Neural progenitor cell (in vitro differentiated cells): ENCODE measurements around the gene BICRAL. TPM values are rescaled to one million over a fixed set of nuclear protein-coding genes. Genes with fewer than 3 reads are reported as not detected.
"Not testable (repeated sequence)": the region's sequence is repeated elsewhere in the genome, so short reads cannot be mapped to it uniquely, and the experiment has no call there.

ENCODE experiments used
- DNase-seq: peaks from one replicate; pipeline ENCODE4 v3.0.0-alpha.2; 2016; ENCODE audit warnings: low spot score
- H2AFZ ChIP-seq: fragments of 200-600 bp; sonication (generic); replicated peaks from 2 replicates; pipeline ENCODE4 v1.6.1; 2016; ENCODE audit warnings: antibody characterized with exemption
- H3F3A ChIP-seq: fragments of 200-600 bp; sonication (generic); 2 replicates; pipeline ENCODE4 v1.6.1; 2016; ENCODE audit warnings: antibody characterized with exemption, low read depth
- H3K27ac ChIP-seq: fragments of 200-600 bp; sonication (generic); 2 replicates; pipeline ENCODE4 v1.5.1; 2016; ENCODE audit warnings: mild to moderate bottlenecking
- H3K27me3 ChIP-seq: fragments of 200-600 bp; sonication (generic); 2 replicates; pipeline ENCODE4 v1.6.1; 2016; ENCODE audit warnings: mild to moderate bottlenecking, moderate library complexity
- H3K36me3 ChIP-seq: fragments of 200-600 bp; sonication (generic); 2 replicates; pipeline ENCODE4 v1.5.1; 2016
- H3K4me1 ChIP-seq: fragments of 200-600 bp; sonication (generic); 2 replicates; pipeline ENCODE4 v1.6.1; 2016; ENCODE audit warnings: mixed run types
- H3K4me2 ChIP-seq: fragments of 200-600 bp; sonication (generic); 2 replicates; pipeline ENCODE4 v1.6.1; 2016
- H3K4me3 ChIP-seq: fragments of 200-600 bp; sonication (generic); 2 replicates; pipeline ENCODE4 v1.5.1; 2016
- H3K79me2 ChIP-seq: fragments of 200-600 bp; sonication (generic); 2 replicates; pipeline ENCODE4 v1.6.1; 2016; ENCODE audit warnings: low read depth
- H3K9ac ChIP-seq: fragments of 200-600 bp; sonication (generic); 2 replicates; pipeline ENCODE4 v1.6.1; 2016
- H3K9me3 ChIP-seq: fragments of 200-600 bp; sonication (generic); 2 replicates; pipeline ENCODE4 v1.5.1; 2016; ENCODE audit warnings: low read depth
- H4K20me1 ChIP-seq: fragments of 200-600 bp; sonication (generic); 2 replicates; pipeline ENCODE4 v1.6.1; 2016; ENCODE audit warnings: low read depth
- H3K27ac Mint-ChIP-seq: 3 replicates; pipeline ENCODE4 v1.8.0; 2021; ENCODE audit warnings: mixed read lengths
- H3K27me3 Mint-ChIP-seq: 2 replicates; pipeline ENCODE4 v1.8.0; 2022; ENCODE audit warnings: low read depth, mild to moderate bottlenecking, inconsistent platforms, moderate library complexity, mixed read lengths; ENCODE audit not compliant: insufficient read depth
- H3K36me3 Mint-ChIP-seq: 3 replicates; pipeline ENCODE4 v1.8.0; 2021; ENCODE audit warnings: mixed read lengths
- H3K4me1 Mint-ChIP-seq: 3 replicates; pipeline ENCODE4 v1.8.0; 2021; ENCODE audit warnings: mixed read lengths
- H3K4me3 Mint-ChIP-seq: 3 replicates; pipeline ENCODE4 v1.8.0; 2021; ENCODE audit warnings: mild to moderate bottlenecking, moderate library complexity, mixed read lengths
- H3K9me3 Mint-ChIP-seq: 3 replicates; pipeline ENCODE4 v1.8.0; 2020; ENCODE audit warnings: mixed read lengths
- EZH2 ChIP-seq: fragments of 200-600 bp; sonication (generic); IDR thresholded peaks from 2 replicates; pipeline ENCODE4 v1.6.1; 2017; ENCODE audit warnings: antibody characterized with exemption, mild to moderate bottlenecking, moderate library complexity
- EZH2phosphoT487 ChIP-seq: fragments of 200-600 bp; sonication (generic); IDR thresholded peaks from 2 replicates; pipeline ENCODE4 v1.6.1; 2017; ENCODE audit warnings: antibody characterized with exemption
- total RNA-seq: library from RNA; depleted of rRNA; stranded (reverse); fragments of >200 nt; gene quantifications from 2 replicates; pipeline ENCODE4 v1.2.3, GENCODE V29; 2015; ENCODE audit warnings: low replicate concordance
- TF ChIP-seq, protein P1 (sequence below): fragments of 200-600 bp; sonication (generic); IDR thresholded peaks from 2 replicates; pipeline ENCODE4 v1.5.1; 2017; ENCODE audit warnings: antibody characterized with exemption, mild to moderate bottlenecking

Gene BICRAL
- total RNA-seq, 1 donor from 2014 or later, result 8.6 TPM

DNA sequence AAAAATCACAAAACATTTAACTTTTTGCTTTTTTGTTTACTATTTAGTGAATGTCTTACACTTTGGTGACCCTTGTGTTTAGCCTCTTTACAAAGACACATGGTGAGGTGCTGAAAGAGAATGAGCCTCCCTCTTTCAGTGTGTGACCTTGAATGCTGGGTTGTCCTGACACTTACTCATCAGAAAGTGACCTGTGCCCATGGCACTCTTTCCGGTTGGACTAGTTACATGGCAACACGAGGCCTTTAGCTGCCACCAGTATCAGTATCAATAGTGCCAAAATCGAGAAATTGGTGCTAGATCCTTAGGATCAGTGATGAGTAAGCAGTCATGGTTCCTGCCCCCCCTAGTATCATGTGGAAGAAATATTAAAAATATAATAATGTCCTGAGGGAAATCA, 95.8 kb downstream of the BICRAL start:
- Histone ChIP-seq H3K27ac (no peak overlapping the region), H3K36me3 (no peaks in the 10 kb centered on the region), H3F3A (peaks cover 17% of the 10 kb centered on the region), H3K79me2 (peaks cover 30% of the 10 kb centered on the region), H4K20me1 (no peaks in the 10 kb centered on the region), H3K9ac (no peak overlapping the region), H3K4me2 (no peak overlapping the region), H3K4me1 (peaks cover 4% of the 10 kb centered on the region), H2AFZ (peak overlapping the region; percentile 80), H3K4me3 (no peak overlapping the region), H3K27me3 (no peaks in the 10 kb centered on the region), H3K9me3 (no peaks in the 10 kb centered on the region)
- no peak overlapping the region for H3K27ac Mint-ChIP-seq
- peaks cover 13% of the 10 kb centered on the region for H3K4me1 Mint-ChIP-seq
- peaks cover 7% of the 10 kb centered on the region for H3K27me3 Mint-ChIP-seq
- H3K9me3 Mint-ChIP-seq, result no peaks in the 10 kb centered on the region
- no peak for DNase-seq
- peaks cover 2% of the 10 kb centered on the region for H3K36me3 Mint-ChIP-seq
- peak overlapping the region; percentile 38 for H3K4me3 Mint-ChIP-seq
- TF ChIP-seq EZH2 (no peak), EZH2phosphoT487 (no peak)
- TF ChIP-seq, protein P1, sequence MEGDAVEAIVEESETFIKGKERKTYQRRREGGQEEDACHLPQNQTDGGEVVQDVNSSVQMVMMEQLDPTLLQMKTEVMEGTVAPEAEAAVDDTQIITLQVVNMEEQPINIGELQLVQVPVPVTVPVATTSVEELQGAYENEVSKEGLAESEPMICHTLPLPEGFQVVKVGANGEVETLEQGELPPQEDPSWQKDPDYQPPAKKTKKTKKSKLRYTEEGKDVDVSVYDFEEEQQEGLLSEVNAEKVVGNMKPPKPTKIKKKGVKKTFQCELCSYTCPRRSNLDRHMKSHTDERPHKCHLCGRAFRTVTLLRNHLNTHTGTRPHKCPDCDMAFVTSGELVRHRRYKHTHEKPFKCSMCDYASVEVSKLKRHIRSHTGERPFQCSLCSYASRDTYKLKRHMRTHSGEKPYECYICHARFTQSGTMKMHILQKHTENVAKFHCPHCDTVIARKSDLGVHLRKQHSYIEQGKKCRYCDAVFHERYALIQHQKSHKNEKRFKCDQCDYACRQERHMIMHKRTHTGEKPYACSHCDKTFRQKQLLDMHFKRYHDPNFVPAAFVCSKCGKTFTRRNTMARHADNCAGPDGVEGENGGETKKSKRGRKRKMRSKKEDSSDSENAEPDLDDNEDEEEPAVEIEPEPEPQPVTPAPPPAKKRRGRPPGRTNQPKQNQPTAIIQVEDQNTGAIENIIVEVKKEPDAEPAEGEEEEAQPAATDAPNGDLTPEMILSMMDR, result no peak

DNA sequence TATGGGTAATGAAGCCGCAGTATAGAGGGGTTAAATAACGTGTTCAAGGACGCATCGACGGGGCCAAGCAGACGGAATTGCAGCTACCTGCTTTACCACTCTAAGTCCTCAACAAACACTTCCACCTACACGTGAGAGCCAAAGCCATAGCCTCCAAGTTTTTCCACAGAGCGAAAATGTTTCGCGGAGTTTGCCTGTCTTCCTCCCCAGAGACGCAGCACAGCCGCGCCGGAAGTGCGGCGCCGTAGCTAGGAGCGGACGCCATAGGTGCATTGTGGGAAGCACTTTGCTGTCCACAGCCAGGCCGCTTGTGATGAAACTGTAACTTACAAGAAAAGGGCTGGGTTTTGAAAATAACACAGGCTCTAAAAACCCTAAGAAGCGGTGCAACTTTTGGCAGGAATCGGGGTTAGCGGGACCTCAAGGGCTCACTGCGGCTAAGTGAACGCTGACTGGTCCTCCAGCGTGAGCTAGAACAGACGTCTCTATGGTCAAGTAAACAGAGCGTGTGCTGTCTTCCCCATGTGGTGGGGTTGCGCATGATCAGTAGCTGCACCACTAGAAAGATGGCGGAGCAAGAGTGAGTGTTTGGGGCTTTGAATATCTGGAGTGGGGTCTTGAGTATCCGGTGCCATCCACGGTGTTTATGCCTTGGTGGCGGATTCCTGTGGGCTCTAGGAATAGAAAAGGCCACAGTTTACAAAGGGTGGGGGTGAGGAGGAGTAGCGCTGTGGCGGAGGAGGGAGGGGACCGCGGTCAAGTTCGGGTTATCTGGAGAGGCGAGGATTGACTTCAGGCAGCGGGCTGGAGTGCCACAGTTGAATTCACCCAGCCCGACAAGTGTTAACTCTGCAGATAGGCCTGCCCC, 97.8 kb downstream of the BICRAL start, which contains the start of gene RPL7L1:
RPL7L1 (plus strand) TSS at position 245 of the 868 bp plus-strand sequence; CDS start at position 540, 295 bp downstream.
- Mint-ChIP-seq H3K27me3 (peaks cover 5% of the 10 kb centered on the region), H3K36me3 (peaks cover 16% of the 10 kb centered on the region), H3K9me3 (no peaks in the 10 kb centered on the region), H3K27ac (peak within 1 kb of the TSS; percentile 100), H3K4me1 (peaks cover 13% of the 10 kb centered on the region), H3K4me3 (peak within 1 kb of the TSS; percentile 99)
- Histone ChIP-seq H4K20me1 (no peaks in the 10 kb centered on the region), H3K4me3 (peak within 1 kb of the TSS; percentile 86), H3K36me3 (peaks cover 6% of the 10 kb centered on the region), H3K27me3 (no peaks in the 10 kb centered on the region), H3K4me2 (peak within 1 kb of the TSS; percentile 77), H3F3A (peaks cover 30% of the 10 kb centered on the region), H3K4me1 (peaks cover 4% of the 10 kb centered on the region), H3K79me2 (peaks cover 46% of the 10 kb centered on the region), H3K27ac (peak within 1 kb of the TSS; percentile 79), H3K9ac (peak within 1 kb of the TSS; percentile 97), H2AFZ (peak within 1 kb of the TSS; percentile 94), H3K9me3 (no peaks in the 10 kb centered on the region)
- DNase-seq, result peak; percentile 89
- TF ChIP-seq EZH2phosphoT487 (no peak), EZH2 (peak; percentile 38)
- TF ChIP-seq, protein P1, result peak; percentile 24

DNA sequence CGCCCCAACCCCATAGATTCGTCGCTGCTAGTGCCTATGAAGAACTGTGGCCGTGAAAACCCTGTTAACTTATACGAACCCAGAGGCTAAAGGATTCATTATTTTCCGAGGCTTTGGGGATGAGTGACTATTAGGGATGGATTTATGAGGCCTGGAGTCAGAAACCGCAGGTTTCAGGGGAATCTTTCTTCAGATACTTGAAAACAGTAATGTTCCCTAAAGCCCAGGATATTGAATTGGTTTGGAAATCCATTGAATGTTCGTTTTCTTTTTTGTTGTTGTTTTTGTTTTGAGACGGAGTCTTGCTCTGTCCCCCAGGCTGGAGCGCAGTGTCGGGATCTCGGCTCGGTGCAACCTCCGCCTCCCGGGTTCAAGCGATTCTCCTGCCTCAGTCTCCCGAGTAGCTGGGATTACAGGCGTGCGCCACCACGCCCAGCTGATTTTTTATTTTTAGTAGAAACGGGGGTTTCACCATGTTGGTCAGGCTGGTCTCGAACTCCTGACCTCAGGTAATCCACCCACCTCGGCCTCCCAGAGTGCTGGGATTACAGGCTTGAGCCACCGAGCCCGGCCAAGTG, 98.5 kb downstream of the BICRAL start:
- H3K4me3 ChIP-seq, result peak overlapping the region; percentile 86
- Mint-ChIP-seq H3K4me3 (peak overlapping the region; percentile 99), H3K36me3 (peaks cover 18% of the 10 kb centered on the region), H3K27ac (peak overlapping the region; percentile 100), H3K4me1 (peaks cover 13% of the 10 kb centered on the region)
- H3K79me2 ChIP-seq, result peaks cover 46% of the 10 kb centered on the region
- H3K27ac ChIP-seq, result peak overlapping the region; percentile 79
- not testable (repeated sequence) for H3K27me3 Mint-ChIP-seq, H3K9me3 Mint-ChIP-seq, H3K36me3 ChIP-seq, DNase-seq, H3K27me3 ChIP-seq, H4K20me1 ChIP-seq, H3K9me3 ChIP-seq, H3K4me1 ChIP-seq
- peak overlapping the region; percentile 97 for H3K9ac ChIP-seq
- peaks cover 35% of the 10 kb centered on the region for H3F3A ChIP-seq
- peak overlapping the region; percentile 94 for H2AFZ ChIP-seq
- H3K4me2 ChIP-seq, result peak overlapping the region; percentile 77

DNA sequence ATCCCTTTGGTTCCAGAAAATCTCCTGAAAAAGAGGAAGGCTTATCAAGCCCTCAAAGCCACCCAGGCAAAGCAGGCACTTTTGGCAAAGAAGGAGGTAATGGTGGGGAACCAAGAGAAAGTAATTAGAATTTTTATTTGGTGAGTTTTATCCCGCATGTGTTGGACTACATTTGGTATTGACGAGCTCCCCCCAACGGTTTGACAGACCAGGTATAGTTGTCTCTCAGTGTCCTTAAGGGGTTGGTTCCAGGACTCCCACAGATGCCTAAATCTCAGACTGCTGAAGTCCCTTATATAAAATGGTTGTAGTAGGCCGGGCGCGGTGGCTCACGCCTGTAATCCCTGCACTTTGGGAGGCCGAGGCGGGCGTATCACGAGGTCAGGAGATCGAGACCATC, 99.0 kb downstream of the BICRAL start:
- H3K27me3 Mint-ChIP-seq, H3K9me3 ChIP-seq, H3K27me3 ChIP-seq, H3K27ac ChIP-seq, DNase-seq, H4K20me1 ChIP-seq, H3K4me1 ChIP-seq, H2AFZ ChIP-seq, H3K9me3 Mint-ChIP-seq: not testable (repeated sequence)
- Histone ChIP-seq H3K4me2 (peak overlapping the region; percentile 77), H3K9ac (peak overlapping the region; percentile 97), H3K4me3 (peak overlapping the region; percentile 86), H3K36me3 (peaks cover 13% of the 10 kb centered on the region), H3F3A (peaks cover 35% of the 10 kb centered on the region), H3K79me2 (peaks cover 46% of the 10 kb centered on the region)
- peak overlapping the region; percentile 100 for H3K27ac Mint-ChIP-seq
- H3K4me3 Mint-ChIP-seq, result peak overlapping the region; percentile 99
- H3K4me1 Mint-ChIP-seq, result peaks cover 13% of the 10 kb centered on the region
- peaks cover 22% of the 10 kb centered on the region for H3K36me3 Mint-ChIP-seq
